ENCODE results near the gene MFSD1. TPM values are rescaled to one million over a fixed set of nuclear protein-coding genes. Genes with fewer than 3 reads are reported as not detected.

Gene MFSD1
- total and polyA plus RNA-seq, 2 experiments from 2014 or later = 12.4 to 31.8 TPM

DNA sequence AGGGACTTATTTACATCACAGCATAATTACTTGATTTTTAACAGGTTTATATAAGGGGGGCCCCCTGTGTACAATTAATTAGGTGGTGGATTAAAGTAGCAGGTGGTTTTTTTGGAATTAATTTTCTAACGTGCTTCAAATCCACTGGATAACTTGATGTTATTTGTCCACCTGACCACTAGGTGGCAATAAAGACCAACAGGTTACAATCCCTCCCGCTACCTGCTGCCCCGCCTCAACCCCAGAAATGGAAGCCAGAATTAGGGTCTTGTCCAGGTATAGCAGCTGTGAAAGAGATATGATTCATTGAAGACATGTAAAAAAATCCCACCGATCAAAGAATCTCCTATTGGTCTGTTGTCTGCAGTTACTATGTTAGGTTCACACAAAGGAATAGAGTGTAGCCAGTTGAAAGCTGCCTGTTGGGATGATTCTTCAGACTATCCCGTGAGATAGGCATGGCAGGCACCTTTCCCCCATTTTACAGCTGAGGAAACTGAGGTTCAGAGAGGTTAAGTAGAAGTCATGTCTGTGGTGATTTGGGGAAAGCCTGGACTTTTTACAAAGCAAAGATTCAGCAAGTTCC, 44.0 kb downstream of the MFSD1 start:
- no peaks in the 10 kb centered on the region for H3K9me3 ChIP-seq (ENCODE audit: low read depth)
- no peaks in the 10 kb centered on the region for H3K27me3 ChIP-seq
- no peak overlapping the region for H3K4me3 ChIP-seq
- DNase-seq (ENCODE audit: low read depth in 1 of 2, low spot score in 1 of 2) = peak; percentile 23 to 59
- H3K36me3 ChIP-seq = no peaks in the 10 kb centered on the region
- no peaks in the 10 kb centered on the region for H3K4me1 ChIP-seq (ENCODE audit: low read depth)
- no peak overlapping the region for H3K27ac ChIP-seq
- TF ChIP-seq, protein P1, sequence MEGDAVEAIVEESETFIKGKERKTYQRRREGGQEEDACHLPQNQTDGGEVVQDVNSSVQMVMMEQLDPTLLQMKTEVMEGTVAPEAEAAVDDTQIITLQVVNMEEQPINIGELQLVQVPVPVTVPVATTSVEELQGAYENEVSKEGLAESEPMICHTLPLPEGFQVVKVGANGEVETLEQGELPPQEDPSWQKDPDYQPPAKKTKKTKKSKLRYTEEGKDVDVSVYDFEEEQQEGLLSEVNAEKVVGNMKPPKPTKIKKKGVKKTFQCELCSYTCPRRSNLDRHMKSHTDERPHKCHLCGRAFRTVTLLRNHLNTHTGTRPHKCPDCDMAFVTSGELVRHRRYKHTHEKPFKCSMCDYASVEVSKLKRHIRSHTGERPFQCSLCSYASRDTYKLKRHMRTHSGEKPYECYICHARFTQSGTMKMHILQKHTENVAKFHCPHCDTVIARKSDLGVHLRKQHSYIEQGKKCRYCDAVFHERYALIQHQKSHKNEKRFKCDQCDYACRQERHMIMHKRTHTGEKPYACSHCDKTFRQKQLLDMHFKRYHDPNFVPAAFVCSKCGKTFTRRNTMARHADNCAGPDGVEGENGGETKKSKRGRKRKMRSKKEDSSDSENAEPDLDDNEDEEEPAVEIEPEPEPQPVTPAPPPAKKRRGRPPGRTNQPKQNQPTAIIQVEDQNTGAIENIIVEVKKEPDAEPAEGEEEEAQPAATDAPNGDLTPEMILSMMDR (IDR thresholded peaks at IDR 0.05; ENCODE audit: low read depth, low read length) = peak; percentile 52

- H3K4me3 ChIP-seq = no peak overlapping the region
- no peak overlapping the region for H3K27ac ChIP-seq
- DNase-seq (ENCODE audit: low read depth in 1 of 2, low spot score in 1 of 2) = no peak
- H3K4me1 ChIP-seq (ENCODE audit: low read depth) = no peaks in the 10 kb centered on the region
- H3K27me3 ChIP-seq = peaks cover 3% of the 10 kb centered on the region
- H3K9me3 ChIP-seq (ENCODE audit: low read depth) = no peaks in the 10 kb centered on the region
- no peaks in the 10 kb centered on the region for H3K36me3 ChIP-seq
- TF ChIP-seq, protein P1 (IDR thresholded peaks at IDR 0.05; ENCODE audit: low read depth, low read length) = no peak
Measured at GRCh38 chr3:158846803-158847451, 45.1 kb downstream of the MFSD1 start.

DNA sequence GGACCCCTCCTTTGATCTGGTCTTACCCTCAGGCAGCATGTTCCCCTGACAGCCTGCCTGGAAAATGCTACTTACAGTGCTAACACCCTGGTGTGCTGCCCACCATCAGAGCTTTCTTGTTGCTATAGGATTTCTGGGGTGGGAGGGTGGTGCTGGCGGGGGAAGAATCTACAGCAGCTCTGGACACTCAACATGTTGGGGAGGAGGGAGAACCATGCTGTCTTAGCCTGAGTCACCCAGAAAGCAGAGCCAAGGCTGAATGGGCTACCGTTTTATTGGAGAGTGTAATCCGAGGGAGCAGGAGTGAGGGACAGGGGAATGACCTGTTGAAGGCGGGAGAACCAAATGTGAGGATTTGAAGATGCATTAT, 45.6 kb downstream of the MFSD1 start:
- H3K9me3 ChIP-seq (ENCODE audit: low read depth) = no peaks in the 10 kb centered on the region
- H3K4me3 ChIP-seq = no peak overlapping the region
- no peaks in the 10 kb centered on the region for H3K36me3 ChIP-seq
- peaks cover 3% of the 10 kb centered on the region for H3K27me3 ChIP-seq
- H3K27ac ChIP-seq = no peak overlapping the region
- TF ChIP-seq, protein P1 (IDR thresholded peaks at IDR 0.05; ENCODE audit: low read depth, low read length) = no peak
- peak in 1 of 2 donors; percentile 8 for DNase-seq (ENCODE audit: low read depth in 1 of 2, low spot score in 1 of 2)
- no peaks in the 10 kb centered on the region for H3K4me1 ChIP-seq (ENCODE audit: low read depth)

DNA sequence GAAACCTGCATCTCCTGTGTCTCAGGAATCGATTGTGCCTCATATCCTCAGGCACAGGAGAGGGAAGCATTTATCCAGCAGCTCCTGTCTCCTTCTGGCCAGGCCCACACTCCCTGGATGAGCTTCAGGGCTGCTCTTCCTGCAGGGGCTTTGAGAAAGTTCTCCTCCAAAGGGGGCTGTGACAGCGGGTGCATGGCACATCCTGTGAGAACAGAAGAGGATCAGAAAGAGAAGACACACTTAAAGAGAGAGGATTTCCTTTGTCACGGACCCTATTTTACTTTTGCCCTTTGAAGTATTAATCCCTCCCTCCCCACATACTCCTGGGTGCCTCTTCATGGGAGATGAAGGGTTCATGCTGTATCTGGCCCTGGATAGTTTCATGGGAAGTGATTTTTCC, 46.0 kb downstream of the MFSD1 start:
- no peaks in the 10 kb centered on the region for H3K9me3 ChIP-seq (ENCODE audit: low read depth)
- H3K4me1 ChIP-seq (ENCODE audit: low read depth) = no peaks in the 10 kb centered on the region
- H3K4me3 ChIP-seq = no peak overlapping the region
- H3K27me3 ChIP-seq = peaks cover 3% of the 10 kb centered on the region
- DNase-seq (ENCODE audit: low read depth in 1 of 2, low spot score in 1 of 2) = no peak
- H3K36me3 ChIP-seq = no peaks in the 10 kb centered on the region
- H3K27ac ChIP-seq = no peak overlapping the region
- TF ChIP-seq, protein P1 (IDR thresholded peaks at IDR 0.05; ENCODE audit: low read depth, low read length) = no peak

DNA sequence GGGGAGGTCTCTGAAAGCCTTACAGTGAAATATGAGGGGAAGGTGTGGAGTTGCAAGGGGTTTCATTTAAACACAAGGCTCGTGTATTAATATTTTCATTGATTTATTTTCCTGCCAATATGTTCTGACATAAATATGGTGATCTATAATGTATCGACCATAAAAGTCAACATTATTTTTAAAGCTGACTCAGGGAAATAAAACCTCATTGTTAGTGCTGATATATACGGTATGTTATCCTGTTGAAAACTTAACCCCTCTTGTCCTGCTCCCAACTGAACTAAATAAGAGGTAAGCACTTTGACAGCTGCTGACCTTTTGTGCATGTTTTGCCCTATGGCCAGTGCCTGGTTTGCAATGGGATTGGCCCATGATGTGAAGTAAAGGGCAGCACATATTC, 47.9 kb downstream of the MFSD1 start:
- H3K36me3 ChIP-seq = no peaks in the 10 kb centered on the region
- no peaks in the 10 kb centered on the region for H3K4me1 ChIP-seq (ENCODE audit: low read depth)

More for the DNA sequence above, 47.9 kb downstream of the MFSD1 start:
- peaks cover 3% of the 10 kb centered on the region for H3K27me3 ChIP-seq
- DNase-seq (ENCODE audit: low read depth in 1 of 2, low spot score in 1 of 2) = no peak
- H3K9me3 ChIP-seq (ENCODE audit: low read depth) = no peaks in the 10 kb centered on the region
- no peak overlapping the region for H3K27ac ChIP-seq
- H3K4me3 ChIP-seq = no peak overlapping the region
- TF ChIP-seq, protein P1 (IDR thresholded peaks at IDR 0.05; ENCODE audit: low read depth, low read length) = no peak
